DND-41 (cell line): ENCODE results near the gene GRIK4.
"Not testable (repeated sequence)": the region's sequence is repeated elsewhere in the genome, so short reads cannot be mapped to it uniquely, and the experiment has no call there.

Experiments used
- ATAC-seq: fragments of 200-7000 bp; cut with Tn5 transposase; 3 replicates; pipeline ENCODE4 v1.9.1; 2021; ENCODE audit warnings: low read depth; ENCODE audit not compliant: insufficient read depth
- DNase-seq: peaks from one replicate; pipeline ENCODE4 v3.0.0-alpha.2; 2020
- H2AFZ ChIP-seq: 2 replicates; pipeline ENCODE4 v1.6.0; 2012; ENCODE audit warnings: low read depth, low read length
- H3K27ac ChIP-seq: 2 replicates; pipeline ENCODE4 v1.5.1; 2012; ENCODE audit warnings: low read length, inconsistent platforms
- H3K27me3 ChIP-seq: fragments of 200-600 bp; sonication (generic); 2 replicates; pipeline ENCODE4 v1.6.0; 2012; ENCODE audit warnings: low read length, mild to moderate bottlenecking, inconsistent platforms; ENCODE audit not compliant: insufficient read depth, poor library complexity
- H3K36me3 ChIP-seq: 2 replicates; pipeline ENCODE4 v1.5.1; 2012; ENCODE audit warnings: low read length, inconsistent platforms; ENCODE audit not compliant: insufficient read depth
- H3K4me1 ChIP-seq: 2 replicates; pipeline ENCODE4 v1.5.1; 2012; ENCODE audit warnings: mild to moderate bottlenecking, low read length; ENCODE audit not compliant: insufficient read depth
- H3K4me2 ChIP-seq: 2 replicates; pipeline ENCODE4 v1.6.0; 2012; ENCODE audit warnings: mild to moderate bottlenecking, moderate library complexity, low read length, inconsistent platforms; ENCODE audit not compliant: insufficient read depth
- H3K4me3 ChIP-seq, 2 experiments: fragments of 200-600 bp in 1 of 2; shearing (Covaris generic) in 1 of 2; 2 replicates each; pipeline ENCODE4 v1.5.1; 2012 to 2016; ENCODE audit warnings: inconsistent platforms in 2 of 2, low read length in 2 of 2, mild to moderate bottlenecking in 2 of 2, low read depth in 1 of 2, moderate library complexity in 1 of 2
- H3K79me2 ChIP-seq: 2 replicates; pipeline ENCODE4 v1.6.0; 2012; ENCODE audit warnings: low read length, inconsistent platforms; ENCODE audit not compliant: insufficient read depth
- H3K9ac ChIP-seq: 2 replicates; pipeline ENCODE4 v1.6.0; 2012; ENCODE audit warnings: low read depth, mild to moderate bottlenecking, inconsistent platforms, low read length, moderate library complexity
- H3K9me3 ChIP-seq: 2 replicates; pipeline ENCODE4 v1.5.1; 2012; ENCODE audit warnings: low read length, moderate library complexity, mild to moderate bottlenecking, inconsistent platforms; ENCODE audit not compliant: insufficient read depth, severe bottlenecking
- H4K20me1 ChIP-seq: 2 replicates; pipeline ENCODE4 v1.6.0; 2012; ENCODE audit warnings: low read length; ENCODE audit not compliant: insufficient read depth
- CTCF ChIP-seq: IDR thresholded peaks from 2 replicates; pipeline ENCODE4 v1.5.1; 2012; ENCODE audit warnings: borderline replicate concordance, low read length, moderate library complexity, mild to moderate bottlenecking; ENCODE audit not compliant: poor library complexity, severe bottlenecking; ENCODE audit errors: extremely low read depth
- EZH2 ChIP-seq: IDR thresholded peaks from 3 replicates; pipeline ENCODE4 v1.6.1; 2012; ENCODE audit warnings: borderline replicate concordance, low read depth, mild to moderate bottlenecking, moderate library complexity, low read length, inconsistent platforms; ENCODE audit not compliant: severe bottlenecking

Gene GRIK4

GRCh38 chr11:120501976-120502755, 9.4 kb upstream of the GRIK4 start:
- Histone ChIP-seq H3K36me3 (no peaks in the 10 kb centered on the region), H3K4me2 (no peak overlapping the region), H3K9me3 (no peaks in the 10 kb centered on the region), H3K9ac (no peak overlapping the region), H3K4me3 (no peak overlapping the region), H3K79me2 (no peaks in the 10 kb centered on the region), H2AFZ (no peak overlapping the region), H4K20me1 (0 out of 2 replicates have a peak, but pooled peaks cover 4% of the 10 kb centered on the region), H3K27me3 (peaks cover 17% of the 10 kb centered on the region), H3K4me1 (no peaks in the 10 kb centered on the region), H3K27ac (no peak overlapping the region)
- ATAC-seq (no peak), DNase-seq (no peak)
- TF ChIP-seq CTCF (no peak), EZH2 (no peak)

GRCh38 chr11:120503529-120503928, 8.0 kb upstream of the GRIK4 start:
- H3K27ac ChIP-seq, H4K20me1 ChIP-seq, H3K4me3 ChIP-seq, H3K4me2 ChIP-seq, H3K36me3 ChIP-seq, H3K79me2 ChIP-seq, ATAC-seq, H3K4me1 ChIP-seq, DNase-seq, H3K9me3 ChIP-seq, H2AFZ ChIP-seq, H3K9ac ChIP-seq: not testable (repeated sequence)
- H3K27me3 ChIP-seq, result peaks cover 22% of the 10 kb centered on the region

- H3K9ac ChIP-seq, result no peak overlapping the region
- TF ChIP-seq EZH2 (no peak), CTCF (no peak)
- no peak overlapping the region for H3K27ac ChIP-seq
- no peak overlapping the region for H3K4me3 ChIP-seq
- no peak for ATAC-seq
- no peaks in the 10 kb centered on the region for H3K36me3 ChIP-seq
- peaks cover 22% of the 10 kb centered on the region for H3K27me3 ChIP-seq
- H3K4me1 ChIP-seq, result no peaks in the 10 kb centered on the region
- DNase-seq, result no peak
- H3K4me2 ChIP-seq, result no peak overlapping the region
- H3K9me3 ChIP-seq, result no peaks in the 10 kb centered on the region
- H3K79me2 ChIP-seq, result no peaks in the 10 kb centered on the region
- 0 out of 2 replicates have a peak, but pooled peaks cover 4% of the 10 kb centered on the region for H4K20me1 ChIP-seq
- no peak overlapping the region for H2AFZ ChIP-seq
Measured at GRCh38 chr11:120505801-120506425, 5.6 kb upstream of the GRIK4 start.

GRCh38 chr11:120509346-120510053, 2.0 kb upstream of the GRIK4 start:
- H2AFZ ChIP-seq, result no peak overlapping the region
- no peaks in the 10 kb centered on the region for H3K4me1 ChIP-seq
- H3K27ac ChIP-seq, result no peak overlapping the region
- no peak overlapping the region for H3K4me3 ChIP-seq
- ATAC-seq (no peak), DNase-seq (no peak)
- no peak overlapping the region for H3K9ac ChIP-seq
- no peaks in the 10 kb centered on the region for H3K9me3 ChIP-seq
- peaks cover 21% of the 10 kb centered on the region for H3K27me3 ChIP-seq
- no peak overlapping the region for H3K4me2 ChIP-seq
- H4K20me1 ChIP-seq, result 0 out of 2 replicates have a peak, but pooled peaks cover 4% of the 10 kb centered on the region
- TF ChIP-seq EZH2 (no peak), CTCF (no peak)
- no peaks in the 10 kb centered on the region for H3K79me2 ChIP-seq
- H3K36me3 ChIP-seq, result no peaks in the 10 kb centered on the region
